ENCODE measurements around the gene FAM13C. TPM values are rescaled to one million over a fixed set of nuclear protein-coding genes. Genes with fewer than 3 reads are reported as not detected.
A peak's percentile ranks its signal among the peaks of the same experiment; 100 is the strongest.
"Not testable (repeated sequence)": the region's sequence is repeated elsewhere in the genome, so short reads cannot be mapped to it uniquely, and the experiment has no call there.

The FAM13C gene
- 10 to 100 TPM in 1 of 4 donors, 1 to 10 TPM in 3; 2.8 to 26.9 (median 7.1) TPM for total RNA-seq

GRCh38 chr10:59362144-59362958, at the start of gene FAM13C:
Gene FAM13C (minus strand): TSS chr10:59362549. CDS start chr10:59362460, 89 bp downstream.
- intact Hi-C loops (cut with DNase I): no loop called here
- WGBS, 2 donors: 0 to 11% methylated on average over 8 to 12 of the region's 41 CpGs
- peak in 1 of 6 experiments; percentile 13 for TF ChIP-seq CTCF (IDR thresholded peaks at IDR 0.05)
- TF ChIP-seq POLR2A (IDR thresholded peaks at IDR 0.05): no peak
- H3K9me3 ChIP-seq: no peaks in the 10 kb centered on the region
- no peaks in the 10 kb centered on the region for H3K36me3 ChIP-seq
- peaks cover 0 to 2% (median 0%) of the 10 kb centered on the region in 4 donors for H3K27me3 ChIP-seq
- peaks cover 0 to 55% (median 16%) of the 10 kb centered on the region in 3 donors for H3K4me1 ChIP-seq
- H3K27ac ChIP-seq: peak within 1 kb of the TSS; percentile 71 to 96 (median 90)
- peak within 1 kb of the TSS; percentile 47 to 84 (median 56) for H3K4me3 ChIP-seq
- DNase-seq: no peak

GRCh38 chr10:59405235-59405634, 42.9 kb upstream of the FAM13C start:
- Histone ChIP-seq H3K4me3 (no peak overlapping the region), H3K4me1 (no peaks in the 10 kb centered on the region), H3K9me3 (no peaks in the 10 kb centered on the region), H3K36me3 (no peaks in the 10 kb centered on the region), H3K27ac (no peak overlapping the region), H3K27me3 (no peaks in the 10 kb centered on the region)
- DNase-seq: no peak
- TF ChIP-seq CTCF (IDR thresholded peaks at IDR 0.05) (no peak), POLR2A (IDR thresholded peaks at IDR 0.05) (no peak)
- 82 to 83% methylated on average over 3 of the region's 3 CpGs for WGBS, 2 donors
- intact Hi-C loops (cut with DNase I): no loop called here

- no peaks in the 10 kb centered on the region for H3K27me3 ChIP-seq
- H3K9me3 ChIP-seq: no peaks in the 10 kb centered on the region
- intact Hi-C loops (cut with DNase I): no loop called here
- 30 to 32% methylated on average over 1 of the region's 1 CpG for WGBS, 2 donors
- TF ChIP-seq POLR2A (IDR thresholded peaks at IDR 0.05): no peak
- TF ChIP-seq CTCF (IDR thresholded peaks at IDR 0.05): no peak
- DNase-seq: no peak
- no peaks in the 10 kb centered on the region for H3K4me1 ChIP-seq
- no peaks in the 10 kb centered on the region for H3K36me3 ChIP-seq
- no peak overlapping the region for H3K4me3 ChIP-seq
- no peak overlapping the region for H3K27ac ChIP-seq
Measured at GRCh38 chr10:59400214-59400613, 37.9 kb upstream of the FAM13C start.

- H3K27ac ChIP-seq; DNase-seq; intact Hi-C loops (cut with DNase I); H3K4me1 ChIP-seq; H3K9me3 ChIP-seq; H3K36me3 ChIP-seq; H3K4me3 ChIP-seq; H3K27me3 ChIP-seq: not testable (repeated sequence)
- 89 to 97% methylated on average over 4 of the region's 4 CpGs for WGBS, 2 donors
Measured at GRCh38 chr10:59399329-59399728, 37.0 kb upstream of the FAM13C start.

- 59 to 80% methylated on average over 3 of the region's 3 CpGs for WGBS, 2 donors
- H3K36me3 ChIP-seq: no peaks in the 10 kb centered on the region
- no peaks in the 10 kb centered on the region for H3K4me1 ChIP-seq
- H3K27ac ChIP-seq: no peak overlapping the region
- DNase-seq: no peak
- intact Hi-C loops (cut with DNase I): no loop called here
- H3K4me3 ChIP-seq: no peak overlapping the region
- H3K9me3 ChIP-seq: no peaks in the 10 kb centered on the region
- TF ChIP-seq CTCF (IDR thresholded peaks at IDR 0.05) (no peak), POLR2A (IDR thresholded peaks at IDR 0.05) (no peak)
- H3K27me3 ChIP-seq: no peaks in the 10 kb centered on the region
Measured at GRCh38 chr10:59397961-59398360, 35.6 kb upstream of the FAM13C start.
